ENCODE results near the gene SEC31A.

DNA sequence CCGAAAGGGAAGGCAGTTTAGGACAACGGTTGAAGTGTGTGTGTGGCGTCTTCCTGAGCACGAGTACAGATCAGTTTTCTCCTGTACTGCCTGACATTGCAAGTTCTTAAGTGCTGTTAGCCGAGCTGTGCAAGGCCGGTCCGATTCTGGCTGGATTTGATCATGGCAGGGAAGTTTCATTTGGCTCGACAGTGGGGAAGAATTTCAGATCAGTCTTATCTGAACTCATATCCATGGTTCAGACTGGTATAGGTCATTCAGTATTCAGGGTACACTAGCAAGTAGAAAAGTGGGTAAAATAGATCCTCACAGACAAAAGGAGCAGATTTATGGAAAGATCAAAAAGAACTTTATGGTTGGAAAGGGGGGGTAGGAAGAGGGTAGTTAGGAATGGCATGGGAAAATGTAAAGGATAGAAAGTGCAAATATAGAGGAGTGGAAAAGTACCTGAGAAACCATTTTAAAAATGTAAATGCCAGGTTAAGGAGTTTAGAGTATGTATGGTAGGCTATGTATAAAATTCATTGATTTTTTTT lies 10.3 kb upstream of the SEC31A start:
- TF ChIP-seq, protein P1, sequence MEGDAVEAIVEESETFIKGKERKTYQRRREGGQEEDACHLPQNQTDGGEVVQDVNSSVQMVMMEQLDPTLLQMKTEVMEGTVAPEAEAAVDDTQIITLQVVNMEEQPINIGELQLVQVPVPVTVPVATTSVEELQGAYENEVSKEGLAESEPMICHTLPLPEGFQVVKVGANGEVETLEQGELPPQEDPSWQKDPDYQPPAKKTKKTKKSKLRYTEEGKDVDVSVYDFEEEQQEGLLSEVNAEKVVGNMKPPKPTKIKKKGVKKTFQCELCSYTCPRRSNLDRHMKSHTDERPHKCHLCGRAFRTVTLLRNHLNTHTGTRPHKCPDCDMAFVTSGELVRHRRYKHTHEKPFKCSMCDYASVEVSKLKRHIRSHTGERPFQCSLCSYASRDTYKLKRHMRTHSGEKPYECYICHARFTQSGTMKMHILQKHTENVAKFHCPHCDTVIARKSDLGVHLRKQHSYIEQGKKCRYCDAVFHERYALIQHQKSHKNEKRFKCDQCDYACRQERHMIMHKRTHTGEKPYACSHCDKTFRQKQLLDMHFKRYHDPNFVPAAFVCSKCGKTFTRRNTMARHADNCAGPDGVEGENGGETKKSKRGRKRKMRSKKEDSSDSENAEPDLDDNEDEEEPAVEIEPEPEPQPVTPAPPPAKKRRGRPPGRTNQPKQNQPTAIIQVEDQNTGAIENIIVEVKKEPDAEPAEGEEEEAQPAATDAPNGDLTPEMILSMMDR (IDR thresholded peaks at IDR 0.05), result no peak
- TF ChIP-seq POLR2A (IDR thresholded peaks at IDR 0.05), result no peak
